Stimulated activated CD8-positive, alpha-beta memory T cell treated with anti-CD3 and anti-CD28 coated beads, Interleukin-4, amount 100 ng/mL, for 24 hours (primary cell): Measurements from ENCODE around the gene MYO1H.

Experiments used
- DNase-seq: peaks from one replicate; pipeline ENCODE4 v3.0.0-alpha.2; 2020; ENCODE audit warnings: low read depth

Gene MYO1H

GRCh38 chr12:109449845-109450532 lies 102.3 kb downstream of the MYO1H start:
- no peak for DNase-seq

GRCh38 chr12:109450980-109451379 lies 103.3 kb downstream of the MYO1H start:
- no peak for DNase-seq

- DNase-seq, result no peak
These were observed 103.7 kb downstream of the MYO1H start for GRCh38 chr12:109451400-109451799.

GRCh38 chr12:109452489-109452888 lies 104.8 kb downstream of the MYO1H start:
- DNase-seq, result no peak

GRCh38 chr12:109455706-109456105 lies 108.0 kb downstream of the MYO1H start:
- no peak for DNase-seq

- DNase-seq, result no peak
These were observed 110.4 kb downstream of the MYO1H start for GRCh38 chr12:109458086-109458485.

GRCh38 chr12:109458771-109459208 lies 111.1 kb downstream of the MYO1H start:
- DNase-seq, result no peak

GRCh38 chr12:109459247-109459646 lies 111.5 kb downstream of the MYO1H start:
- no peak for DNase-seq

GRCh38 chr12:109460538-109460937 lies 112.8 kb downstream of the MYO1H start:
- no peak for DNase-seq

- DNase-seq, result no peak
These were observed 113.5 kb downstream of the MYO1H start for GRCh38 chr12:109461049-109461845.

- no peak for DNase-seq
These were observed 114.4 kb downstream of the MYO1H start for GRCh38 chr12:109461846-109462756.

- DNase-seq, result no peak
These were observed 115.4 kb downstream of the MYO1H start for GRCh38 chr12:109462868-109463692.

- DNase-seq, result no peak
These were observed 116.1 kb downstream of the MYO1H start for GRCh38 chr12:109463756-109464155.

- no peak for DNase-seq
These were observed 117.1 kb downstream of the MYO1H start for GRCh38 chr12:109464642-109465351.

GRCh38 chr12:109466305-109466704 lies 118.6 kb downstream of the MYO1H start:
- DNase-seq, result no peak

GRCh38 chr12:109466821-109467220 lies 119.1 kb downstream of the MYO1H start:
- no peak for DNase-seq

- no peak for DNase-seq
These were observed 120.4 kb downstream of the MYO1H start for GRCh38 chr12:109467978-109468676.

GRCh38 chr12:109469517-109469916 lies 121.8 kb downstream of the MYO1H start:
- no peak for DNase-seq

GRCh38 chr12:109473006-109473405 lies 125.3 kb downstream of the MYO1H start:
- no peak for DNase-seq
